GM12878 (cell line): ENCODE data around the gene EIF4EBP2. TPM values are rescaled to one million over a fixed set of nuclear protein-coding genes. Genes with fewer than 3 reads are reported as not detected.

ENCODE experiments used
- ATF2 ChIP-seq: IDR thresholded peaks from 2 replicates; pipeline ENCODE4 v1.6.1; 2012; ENCODE audit warnings: low read length, inconsistent platforms
- BCLAF1 ChIP-seq: fragments of 450-650 bp; IDR thresholded peaks from 2 replicates; pipeline ENCODE4 v1.6.1; 2017; ENCODE audit warnings: antibody characterized with exemption, mild to moderate bottlenecking, moderate library complexity
- CREB1 ChIP-seq: IDR thresholded peaks from 2 replicates; pipeline ENCODE4 v1.6.1; 2012; ENCODE audit warnings: low read depth, mild to moderate bottlenecking, inconsistent platforms
- CREM ChIP-seq: IDR thresholded peaks from 2 replicates; pipeline ENCODE4 v1.6.1; 2014; ENCODE audit warnings: antibody characterized with exemption, low read depth
- E4F1 ChIP-seq: fragments of 450-650 bp; IDR thresholded peaks from 2 replicates; pipeline ENCODE4 v1.6.1; 2018; ENCODE audit warnings: borderline replicate concordance, mild to moderate bottlenecking; ENCODE audit not compliant: partially characterized antibody
- EZH2 ChIP-seq: IDR thresholded peaks from 2 replicates; pipeline ENCODE4 v1.6.1; 2012; ENCODE audit warnings: low read depth, mild to moderate bottlenecking, control low read depth, inconsistent platforms, low read length, borderline replicate concordance; ENCODE audit not compliant: control insufficient read depth
- HDGF ChIP-seq: fragments of 450-650 bp; IDR thresholded peaks from 2 replicates; pipeline ENCODE4 v1.6.1; 2016; ENCODE audit warnings: antibody characterized with exemption
- LARP7 ChIP-seq: fragments of 450-650 bp; IDR thresholded peaks from 2 replicates; pipeline ENCODE4 v1.6.1; 2017; ENCODE audit warnings: mild to moderate bottlenecking
- NBN ChIP-seq: fragments of 450-650 bp; IDR thresholded peaks from 2 replicates; pipeline ENCODE4 v1.6.1; 2016
- NR2C2 ChIP-seq: IDR thresholded peaks from 2 replicates; pipeline ENCODE4 v1.6.1; 2011; ENCODE audit warnings: borderline replicate concordance, low read depth; ENCODE audit not compliant: control insufficient read depth, insufficient read length
- RAD51 ChIP-seq: fragments of 450-650 bp; IDR thresholded peaks from 2 replicates; pipeline ENCODE4 v1.6.1; 2016; ENCODE audit warnings: moderate library complexity, mild to moderate bottlenecking, inconsistent platforms
- SIX5 ChIP-seq: IDR thresholded peaks from 2 replicates; pipeline ENCODE4 v1.6.1; 2011; ENCODE audit warnings: mild to moderate bottlenecking, low read depth, low read length, moderate library complexity; ENCODE audit not compliant: severe bottlenecking
- SMAD1 ChIP-seq: fragments of 450-650 bp; IDR thresholded peaks from 2 replicates; pipeline ENCODE4 v1.6.1; 2018; ENCODE audit warnings: mild to moderate bottlenecking, low read depth; ENCODE audit not compliant: partially characterized antibody
- SREBF2 ChIP-seq: IDR thresholded peaks from 2 replicates; pipeline ENCODE4 v1.6.1; 2012; ENCODE audit warnings: mild to moderate bottlenecking, low read length
- WRNIP1 ChIP-seq: IDR thresholded peaks from 2 replicates; pipeline ENCODE4 v1.6.1; 2011; ENCODE audit warnings: low read depth, low read length, improper control_type of control experiment, borderline replicate concordance
- ZNF622 ChIP-seq: fragments of 450-650 bp; IDR thresholded peaks from 2 replicates; pipeline ENCODE4 v1.6.1; 2017; ENCODE audit warnings: mild to moderate bottlenecking, inconsistent platforms
- polyA plus RNA-seq, 11 experiments: library from polyadenylated mRNA; depleted of rRNA in 4 of 11; unstranded in 6 of 11; stranded (reverse) in 5 of 11; fragments of >200 nt; fragmentation: Nextera tagmentation in 4 of 11; fragmentation: Illumina TruSeq in 1 of 11; extraction: Ambion mirVana in 4 of 11; extraction: Trizol in 1 of 11; gene quantifications; 1 replicate in 1 of 11; 2 replicates in 10 of 11; pipeline versions ENCODE4 v1.2.1 to v1.2.3, GENCODE V29; 2011 to 2016; ENCODE audit warnings: inconsistent platforms in 2 of 11, missing spikeins in 2 of 11, low read depth in 1 of 11
- total RNA-seq, 4 experiments: library from RNA; depleted of rRNA in 3 of 4; stranded (reverse); fragments of >200 nt in 3 of 4; fragmentation: Illumina TruSeq in 1 of 4; extraction: Trizol in 1 of 4; gene quantifications; 2 replicates each; pipeline versions ENCODE4 v1.2.1 to v1.2.3, GENCODE V29; 2013 to 2021
- TF ChIP-seq, protein P1 (sequence below): IDR thresholded peaks from 2 replicates; pipeline ENCODE4 v1.6.1; 2012; ENCODE audit warnings: low read depth, low read length, improper control_type of control experiment
- TF ChIP-seq, protein P2 (sequence below): IDR thresholded peaks from 2 replicates; pipeline ENCODE4 v1.6.1; 2012; ENCODE audit warnings: low read depth, low read length, improper control_type of control experiment
- TF ChIP-seq, protein P3 (sequence below): fragments of 450-650 bp; IDR thresholded peaks from 2 replicates; pipeline ENCODE4 v1.6.1; 2014; ENCODE audit warnings: mild to moderate bottlenecking

The EIF4EBP2 gene
- total and polyA plus RNA-seq, 10 of the 15 experiments (the other 5 are each of a cell fraction or from before 2014, with no cell fraction given): 14.4 to 51.3 (median 28.9) TPM

DNA sequence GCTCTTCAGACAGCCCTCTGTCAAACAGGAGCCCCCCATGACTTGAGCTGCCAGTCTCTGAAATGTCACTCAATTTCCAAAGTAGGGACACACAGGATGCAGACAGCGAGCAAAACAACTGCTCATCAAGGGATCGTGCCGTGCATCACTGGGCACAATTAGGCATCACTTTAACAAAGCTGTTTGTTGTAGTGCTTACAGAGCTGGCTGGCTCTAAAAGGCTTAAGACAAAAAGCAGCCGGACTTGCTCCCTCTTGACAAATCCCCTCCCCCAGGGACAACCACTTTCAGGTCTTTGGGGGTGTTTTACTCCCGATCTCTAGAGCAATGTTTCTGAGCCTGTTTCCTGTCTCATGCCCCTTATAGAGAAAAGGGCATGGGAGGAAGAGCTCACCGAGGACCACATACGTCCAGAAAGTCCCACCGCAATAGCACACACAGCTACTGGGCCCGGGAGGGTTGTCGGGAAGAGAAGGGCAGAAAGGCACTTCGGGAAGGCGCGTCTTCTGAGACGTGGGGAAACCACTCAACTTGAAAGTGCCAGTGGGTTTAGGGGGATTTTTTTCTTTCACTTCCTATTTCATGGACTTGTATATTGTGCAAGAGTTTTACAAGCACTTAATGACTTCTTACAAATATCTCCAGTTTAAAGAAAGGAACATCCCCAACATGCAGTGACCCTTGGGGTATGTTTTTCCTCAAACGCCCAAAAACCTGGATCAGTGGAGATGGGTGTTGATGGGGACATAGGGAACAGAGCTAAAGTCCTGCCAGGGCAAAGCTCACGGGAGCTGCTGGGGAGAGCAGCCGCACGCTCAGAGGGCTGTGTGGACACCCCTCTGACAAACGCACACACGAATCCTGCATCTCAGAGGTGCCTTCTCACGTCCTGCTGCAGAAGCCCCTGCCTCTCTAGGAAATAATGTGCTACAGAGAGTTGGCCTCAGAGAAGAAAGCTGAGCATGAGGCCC is 48.6 kb upstream of the EIF4EBP2 start (continued):
- TF ChIP-seq, protein P1, sequence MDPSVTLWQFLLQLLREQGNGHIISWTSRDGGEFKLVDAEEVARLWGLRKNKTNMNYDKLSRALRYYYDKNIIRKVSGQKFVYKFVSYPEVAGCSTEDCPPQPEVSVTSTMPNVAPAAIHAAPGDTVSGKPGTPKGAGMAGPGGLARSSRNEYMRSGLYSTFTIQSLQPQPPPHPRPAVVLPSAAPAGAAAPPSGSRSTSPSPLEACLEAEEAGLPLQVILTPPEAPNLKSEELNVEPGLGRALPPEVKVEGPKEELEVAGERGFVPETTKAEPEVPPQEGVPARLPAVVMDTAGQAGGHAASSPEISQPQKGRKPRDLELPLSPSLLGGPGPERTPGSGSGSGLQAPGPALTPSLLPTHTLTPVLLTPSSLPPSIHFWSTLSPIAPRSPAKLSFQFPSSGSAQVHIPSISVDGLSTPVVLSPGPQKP: no peak
- peak; percentile 88 for TF ChIP-seq ATF2
- no peak for TF ChIP-seq SREBF2
- TF ChIP-seq RAD51: no peak
- TF ChIP-seq, protein P2, sequence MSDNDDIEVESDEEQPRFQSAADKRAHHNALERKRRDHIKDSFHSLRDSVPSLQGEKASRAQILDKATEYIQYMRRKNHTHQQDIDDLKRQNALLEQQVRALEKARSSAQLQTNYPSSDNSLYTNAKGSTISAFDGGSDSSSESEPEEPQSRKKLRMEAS: no peak
- TF ChIP-seq CREM: peak; percentile 88
- 0 out of 2 replicates have a peak, but pooled peaks have one; percentile 34 for TF ChIP-seq CREB1
- TF ChIP-seq BCLAF1: no peak
- TF ChIP-seq SIX5: no peak
- TF ChIP-seq, protein P3, sequence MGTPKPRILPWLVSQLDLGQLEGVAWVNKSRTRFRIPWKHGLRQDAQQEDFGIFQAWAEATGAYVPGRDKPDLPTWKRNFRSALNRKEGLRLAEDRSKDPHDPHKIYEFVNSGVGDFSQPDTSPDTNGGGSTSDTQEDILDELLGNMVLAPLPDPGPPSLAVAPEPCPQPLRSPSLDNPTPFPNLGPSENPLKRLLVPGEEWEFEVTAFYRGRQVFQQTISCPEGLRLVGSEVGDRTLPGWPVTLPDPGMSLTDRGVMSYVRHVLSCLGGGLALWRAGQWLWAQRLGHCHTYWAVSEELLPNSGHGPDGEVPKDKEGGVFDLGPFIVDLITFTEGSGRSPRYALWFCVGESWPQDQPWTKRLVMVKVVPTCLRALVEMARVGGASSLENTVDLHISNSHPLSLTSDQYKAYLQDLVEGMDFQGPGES: no peak
- no peak; the same call in 1 of the 2 replicates for TF ChIP-seq HDGF
- TF ChIP-seq EZH2: no peak
- TF ChIP-seq SMAD1: peak; percentile 23
- no peak for TF ChIP-seq ZNF622
- no peak for TF ChIP-seq LARP7
- TF ChIP-seq WRNIP1: 0 out of 2 replicates have a peak, but pooled peaks have one; percentile 15
- TF ChIP-seq NR2C2: no peak
- no peak for TF ChIP-seq E4F1
- TF ChIP-seq NBN: peak; percentile 94
